GM19023 (cell line): Measurements from ENCODE around the gene HAUS8.
"Not testable (repeated sequence)": the region's sequence is repeated elsewhere in the genome, so short reads cannot be mapped to it uniquely, and the experiment has no call there.

Experiments used
- ATAC-seq: cut with Tn5 transposase; IDR thresholded peaks from one replicate; pipeline ENCODE4 v1.9.1; 2021; ENCODE audit warnings: mild to moderate bottlenecking, moderate library complexity; ENCODE audit not compliant: unreplicated experiment

HAUS8 gene

DNA sequence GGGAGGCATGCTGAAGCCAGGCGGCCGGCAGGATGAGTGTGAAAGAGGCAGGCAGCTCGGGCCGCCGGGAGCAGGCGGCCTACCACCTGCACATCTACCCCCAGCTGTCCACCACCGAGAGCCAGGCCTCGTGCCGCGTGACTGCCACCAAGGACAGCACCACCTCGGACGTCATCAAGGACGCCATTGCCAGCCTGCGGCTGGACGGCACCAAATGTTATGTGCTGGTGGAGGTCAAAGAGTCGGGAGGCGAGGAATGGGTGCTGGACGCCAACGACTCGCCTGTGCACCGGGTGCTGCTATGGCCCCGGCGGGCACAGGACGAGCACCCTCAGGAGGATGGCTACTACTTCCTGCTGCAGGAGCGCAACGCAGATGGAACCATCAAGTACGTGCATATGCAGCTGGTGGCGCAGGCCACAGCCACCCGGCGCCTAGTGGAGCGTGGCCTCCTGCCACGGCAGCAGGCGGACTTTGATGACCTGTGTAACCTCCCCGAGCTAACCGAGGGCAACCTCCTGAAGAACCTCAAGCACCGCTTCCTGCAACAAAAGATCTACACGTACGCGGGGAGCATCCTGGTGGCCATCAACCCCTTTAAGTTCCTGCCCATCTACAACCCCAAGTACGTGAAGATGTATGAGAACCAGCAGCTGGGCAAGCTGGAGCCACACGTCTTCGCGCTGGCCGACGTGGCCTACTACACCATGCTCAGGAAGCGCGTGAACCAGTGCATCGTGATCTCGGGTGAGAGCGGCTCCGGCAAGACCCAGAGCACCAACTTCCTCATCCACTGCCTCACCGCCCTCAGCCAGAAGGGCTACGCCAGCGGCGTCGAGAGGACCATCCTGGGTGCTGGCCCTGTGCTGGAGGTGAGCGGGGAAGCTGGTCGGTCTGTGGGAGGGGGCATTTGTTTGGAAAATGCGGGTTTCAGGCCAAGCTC lies 26.7 kb upstream of the HAUS8 start:
- no peak for ATAC-seq

DNA sequence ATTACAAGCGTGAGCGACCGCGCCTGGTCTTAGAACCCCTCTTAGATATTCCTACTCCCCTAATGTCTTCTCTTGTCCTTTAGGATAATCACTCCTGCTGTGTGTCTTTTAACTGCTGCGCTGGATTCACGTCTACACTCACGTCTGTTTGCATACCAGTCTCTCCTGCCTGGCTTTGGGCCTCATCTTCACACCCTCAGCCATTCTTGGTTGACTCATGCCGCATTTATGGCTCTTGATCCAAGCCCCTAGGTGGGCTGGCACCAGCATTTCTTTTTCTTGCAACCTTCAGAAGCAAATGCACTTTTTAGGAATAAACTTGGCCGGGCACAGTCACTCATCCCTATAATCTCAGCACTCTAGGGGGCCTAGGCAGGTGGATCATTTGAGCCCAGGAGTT lies 23.1 kb upstream of the HAUS8 start:
- no peak for ATAC-seq

DNA sequence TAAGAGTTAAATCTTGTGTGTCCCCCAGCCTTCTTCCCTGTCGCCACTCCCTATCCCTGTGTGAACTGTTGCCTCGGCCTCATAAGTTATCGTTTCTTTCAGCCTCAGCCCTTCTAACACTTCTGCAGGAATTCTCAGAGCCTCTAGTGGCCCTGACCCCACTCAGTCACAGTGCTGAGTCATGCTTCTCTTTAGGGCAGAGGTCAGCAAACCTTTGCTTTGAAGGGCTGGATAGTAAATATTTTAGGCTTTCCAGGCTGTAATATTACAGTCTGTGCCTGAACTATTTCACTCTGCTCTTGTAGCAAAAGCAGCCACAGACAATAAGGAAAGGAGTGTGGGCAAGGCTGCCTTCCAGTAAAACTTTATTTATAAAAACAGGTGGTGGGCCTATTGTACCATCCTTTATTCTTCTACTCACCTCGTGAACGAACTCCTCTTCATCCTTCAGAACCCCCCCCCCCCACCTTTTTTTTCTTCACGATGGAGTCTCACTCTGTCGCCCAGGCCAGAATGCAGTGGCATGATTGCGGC lies 22.4 kb upstream of the HAUS8 start:
- ATAC-seq = no peak

DNA sequence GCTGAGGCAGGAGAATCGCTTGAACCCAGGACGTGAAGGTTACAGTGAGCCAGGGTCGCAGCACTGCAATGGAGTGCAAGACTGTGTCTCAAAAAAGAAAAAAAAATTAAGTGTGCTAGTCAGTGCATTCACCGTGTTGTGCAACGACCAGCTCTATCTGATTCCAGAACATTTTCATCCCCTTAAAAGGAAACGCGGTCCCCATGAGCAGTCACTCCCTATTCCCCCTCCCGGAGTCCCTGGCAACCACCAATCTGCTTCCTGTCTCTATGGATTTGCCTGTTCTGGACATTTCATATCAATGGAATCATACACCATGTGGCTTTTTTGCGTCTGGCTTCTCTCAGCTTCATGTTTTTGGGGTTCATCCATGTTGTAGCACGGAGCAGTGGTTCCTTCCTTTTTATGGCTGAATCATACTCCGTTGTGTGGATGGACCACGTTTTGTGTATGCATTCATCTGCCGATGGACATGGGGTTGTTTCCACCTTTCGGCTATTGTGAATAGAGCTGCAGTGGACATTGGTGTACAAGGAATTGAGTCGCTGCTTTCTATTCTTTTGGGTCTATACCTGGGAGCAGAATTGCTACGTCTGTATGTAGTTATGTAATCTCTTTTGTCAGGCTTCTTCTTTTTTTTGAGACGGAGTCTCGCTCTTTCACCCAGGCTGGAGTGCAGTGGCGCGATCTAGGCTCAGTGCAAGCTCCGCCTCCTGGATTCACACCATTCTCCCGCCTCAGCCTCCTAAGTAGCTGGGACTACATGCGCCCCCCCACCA lies 20.1 kb upstream of the HAUS8 start:
- no peak for ATAC-seq

DNA sequence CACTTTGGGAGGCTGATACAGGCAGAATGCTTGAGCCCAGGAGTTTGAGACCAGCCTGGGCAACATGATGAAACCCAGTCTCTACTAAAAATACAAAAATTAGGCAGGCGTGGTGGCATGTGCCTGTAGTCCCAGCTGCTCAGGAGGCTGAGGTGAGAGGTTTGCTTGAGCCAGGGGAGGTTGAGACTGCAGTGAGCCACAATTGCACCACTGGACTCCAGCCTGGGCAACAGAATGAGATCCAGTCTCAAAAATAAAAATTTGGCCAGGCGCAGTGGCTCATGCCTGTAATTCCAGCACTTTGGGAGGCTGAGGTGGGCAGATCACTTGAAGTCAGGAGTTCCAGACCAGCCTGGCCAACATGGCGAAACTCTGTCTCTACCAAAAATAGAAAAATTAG lies 19.4 kb upstream of the HAUS8 start:
- not testable (repeated sequence) for ATAC-seq

DNA sequence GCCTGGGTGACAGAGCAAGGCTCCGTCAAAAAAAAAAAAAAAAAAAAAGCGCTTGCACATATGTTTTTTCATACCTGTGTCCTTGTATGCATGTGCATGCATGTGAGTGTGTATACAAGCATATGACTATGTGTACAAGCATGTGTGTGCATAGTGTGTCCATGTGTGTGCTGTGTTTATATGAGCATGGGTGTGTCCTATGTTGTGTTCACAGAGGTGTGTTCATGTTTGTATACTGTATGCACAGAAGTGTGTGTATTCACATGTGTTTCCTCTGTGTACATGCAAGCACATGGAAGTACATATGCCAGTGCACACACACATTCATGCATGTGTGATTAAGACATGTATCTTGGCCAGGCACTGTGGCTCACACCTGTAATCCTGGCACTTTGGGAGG lies 17.4 kb upstream of the HAUS8 start:
- no peak for ATAC-seq

DNA sequence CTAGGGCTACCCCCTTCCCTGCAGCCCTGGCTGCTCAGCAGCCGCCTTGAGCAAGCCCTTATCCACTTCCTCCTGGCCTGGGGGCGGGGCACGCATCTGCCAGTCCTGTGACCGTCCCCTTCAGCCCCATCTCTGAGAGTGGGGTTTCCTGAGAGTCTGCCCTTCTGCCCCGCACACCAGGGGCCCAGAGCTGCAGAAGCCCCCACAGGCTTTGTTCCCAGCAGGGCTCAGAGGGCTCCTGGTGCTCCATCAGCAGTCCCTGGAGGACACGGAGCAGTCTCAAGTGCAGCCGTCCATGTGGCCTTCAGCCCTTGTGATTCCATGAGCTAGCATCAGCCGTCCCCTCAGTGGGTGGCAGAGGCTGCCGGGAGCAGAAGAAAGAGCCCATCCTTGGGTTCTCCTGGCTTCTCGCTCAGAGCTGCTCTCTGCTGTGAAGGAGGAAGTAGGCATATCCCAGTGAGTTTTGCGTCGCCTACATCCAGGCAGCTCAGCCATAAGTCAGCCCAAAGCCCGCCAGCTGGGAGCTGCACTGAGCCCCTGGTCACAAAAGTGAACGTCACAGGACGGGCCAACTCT lies 16.6 kb upstream of the HAUS8 start:
- no peak for ATAC-seq

DNA sequence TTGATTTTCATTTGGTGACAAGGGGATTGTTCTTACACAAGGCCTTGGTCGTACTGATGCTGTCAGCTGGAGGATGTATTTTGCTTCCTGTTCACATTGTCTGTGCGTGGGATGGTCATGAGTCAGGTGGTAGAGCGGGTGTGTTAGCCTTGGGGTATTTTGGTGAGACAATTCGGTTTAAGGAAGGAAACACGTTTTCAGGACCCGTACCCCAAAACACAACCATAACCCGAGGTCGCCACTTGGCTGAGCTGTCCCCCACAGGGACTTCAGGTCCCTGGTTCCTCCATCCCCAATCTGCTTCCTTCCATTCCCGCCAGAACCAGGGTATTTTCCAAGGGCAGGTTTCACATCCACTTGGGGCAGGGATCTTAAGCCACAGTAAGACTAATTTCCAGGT lies 15.3 kb upstream of the HAUS8 start:
- no peak for ATAC-seq

DNA sequence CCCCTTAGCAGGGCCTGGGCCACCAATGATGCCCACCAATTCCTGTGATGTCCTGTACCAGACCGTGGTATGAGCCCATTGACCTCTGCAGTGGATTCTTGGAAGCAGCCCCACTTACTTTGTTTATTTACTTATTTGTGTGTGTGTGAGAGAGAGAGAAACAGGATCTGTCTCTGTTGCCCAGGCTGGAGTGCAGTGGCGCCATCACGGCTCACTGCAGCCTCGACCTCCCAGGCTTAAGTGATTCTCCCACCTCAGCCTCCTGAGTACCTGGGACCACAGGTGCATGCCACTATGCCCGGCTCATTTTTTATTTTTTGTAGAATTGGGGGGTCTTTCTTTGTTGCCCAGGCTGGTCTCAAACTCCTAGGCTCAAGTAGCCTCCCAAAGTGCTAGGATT lies 13.3 kb upstream of the HAUS8 start:
- no peak for ATAC-seq

DNA sequence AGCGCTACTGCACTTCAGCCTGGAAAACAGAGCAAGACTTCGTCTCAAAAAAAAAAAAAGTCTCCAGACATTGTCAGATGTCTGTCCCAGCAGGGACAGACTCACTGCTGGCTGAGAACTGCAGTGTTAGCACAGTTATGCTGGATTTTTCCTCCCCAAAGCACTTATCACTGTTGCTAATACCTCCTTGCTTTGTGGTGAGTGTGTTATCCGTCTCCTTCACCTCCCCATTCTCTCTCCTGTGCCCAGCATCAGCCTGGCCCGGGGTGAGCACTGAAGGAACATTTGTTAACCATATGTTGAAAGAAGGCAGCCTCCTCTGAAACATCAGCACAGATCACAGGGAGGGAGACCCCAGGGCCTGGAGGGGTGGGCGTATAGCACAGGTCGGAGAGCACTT lies 11.6 kb upstream of the HAUS8 start:
- no peak for ATAC-seq

DNA sequence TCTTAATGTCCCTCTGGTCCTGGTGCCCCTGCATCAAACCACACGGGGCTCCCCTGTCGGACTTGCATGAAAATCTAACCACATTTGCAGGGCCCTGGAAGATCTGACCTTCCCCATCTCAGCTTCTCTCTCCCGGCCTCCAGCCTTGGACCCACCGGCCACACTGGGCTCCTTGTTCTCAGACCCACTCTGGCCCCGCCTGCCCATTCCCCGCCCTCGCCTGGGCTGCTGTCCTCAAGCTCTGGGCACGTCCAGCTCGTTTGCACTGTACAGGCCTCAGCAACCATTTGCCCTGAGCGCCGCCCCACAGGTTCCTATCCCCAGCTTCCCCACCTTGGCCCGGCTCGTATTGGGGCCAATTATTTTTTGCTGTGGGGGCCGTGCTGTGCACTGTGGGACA lies 10.9 kb upstream of the HAUS8 start:
- ATAC-seq = no peak

DNA sequence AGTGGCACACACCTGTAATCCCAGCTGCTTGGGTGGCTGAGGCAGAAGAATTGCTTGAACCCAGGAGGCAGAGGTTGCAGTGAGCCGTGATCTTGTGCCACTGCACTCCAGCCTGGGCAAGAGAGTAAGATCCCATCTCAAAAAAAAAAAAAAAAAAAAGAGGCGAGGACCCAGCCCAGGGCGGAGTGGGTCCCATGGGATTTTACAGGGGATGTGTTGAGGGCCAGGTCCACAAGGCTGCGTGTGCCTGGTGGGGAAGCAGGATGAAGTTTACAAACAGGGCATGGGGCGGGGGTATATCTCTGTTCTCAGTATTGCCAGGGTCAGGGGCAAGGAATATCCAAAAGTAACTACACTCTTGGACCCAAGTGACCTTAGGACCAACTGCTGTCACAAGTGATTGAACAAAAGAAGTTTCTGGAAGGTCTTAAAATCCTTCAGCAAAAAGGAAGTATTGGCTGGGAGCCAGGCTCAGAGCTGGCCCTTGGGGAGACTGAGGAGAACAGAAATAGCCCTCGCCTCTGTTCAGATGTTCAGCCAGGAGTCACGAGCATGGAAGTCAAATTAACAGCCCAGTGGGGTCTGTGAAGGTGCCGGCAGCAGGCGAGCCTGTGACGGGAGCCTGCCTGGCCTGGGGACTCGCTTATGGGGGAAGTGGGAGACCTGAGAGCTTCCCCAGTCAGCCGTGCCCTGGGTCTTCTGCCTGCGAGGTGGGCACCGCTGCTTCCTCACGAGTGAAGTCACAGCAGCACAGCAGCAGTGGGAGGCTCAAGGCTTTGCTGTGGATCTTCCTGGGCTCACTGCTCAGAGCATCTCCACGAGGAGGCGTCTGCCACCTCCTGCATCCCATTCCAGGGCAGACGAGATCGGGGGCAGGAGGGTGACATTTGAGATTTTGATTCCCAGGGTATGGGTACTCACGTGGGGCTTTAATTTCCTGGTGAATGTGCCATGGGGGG lies 6.7 kb upstream of the HAUS8 start:
- ATAC-seq = no peak

DNA sequence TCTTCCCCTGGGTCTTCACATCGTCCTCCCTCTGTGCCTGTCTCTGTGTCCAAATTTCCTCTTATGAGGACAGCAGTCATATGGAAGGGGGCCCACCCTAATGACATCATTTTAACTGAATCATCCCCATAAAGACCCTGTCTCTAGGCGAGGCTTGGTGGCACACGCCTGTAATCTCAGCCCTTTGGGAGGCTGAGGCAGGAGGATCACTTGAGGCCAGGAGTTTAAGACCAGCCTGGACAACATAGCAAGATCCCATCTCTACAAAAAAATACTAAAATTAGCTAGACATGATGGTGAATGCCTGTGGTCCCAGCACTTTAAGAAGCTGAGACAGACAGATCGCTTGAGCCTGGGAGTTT lies 5.2 kb upstream of the HAUS8 start:
- ATAC-seq = no peak

DNA sequence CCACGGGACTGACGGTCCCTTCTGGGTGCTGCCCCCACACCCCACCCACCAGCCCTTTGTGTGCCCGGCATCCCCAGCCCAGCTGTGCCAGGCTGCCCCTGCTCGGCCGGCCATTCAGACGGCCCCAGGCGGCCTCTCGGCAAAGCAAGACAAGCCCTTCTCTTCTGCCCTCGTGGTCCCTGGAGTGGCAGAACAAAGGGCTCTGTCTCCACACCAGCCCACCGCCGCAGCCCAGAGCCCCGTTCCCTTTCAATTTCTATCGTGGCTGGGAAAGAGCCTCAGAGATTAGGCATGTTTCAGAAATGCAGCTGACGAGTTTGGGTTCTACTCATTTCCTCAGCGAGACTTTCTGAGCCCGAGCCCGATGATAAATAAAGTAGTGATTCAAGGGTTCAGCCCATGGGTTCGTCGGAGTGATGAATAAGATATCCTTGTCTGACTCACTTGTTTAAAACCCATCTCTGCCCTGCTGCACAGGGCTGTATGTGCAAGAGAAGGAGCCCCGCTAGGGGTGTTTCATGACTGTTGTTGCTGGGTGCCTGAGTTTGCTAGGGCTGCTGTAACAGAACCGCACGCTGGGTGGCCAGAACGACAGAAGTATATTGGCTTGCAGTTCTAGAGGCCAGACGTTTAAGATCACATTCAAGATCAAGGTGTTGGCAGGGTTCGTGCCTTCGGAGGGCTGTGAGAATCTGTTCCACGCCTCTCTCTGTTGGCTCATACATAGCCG lies 4.6 kb upstream of the HAUS8 start:
- peak; percentile 29 for ATAC-seq

DNA sequence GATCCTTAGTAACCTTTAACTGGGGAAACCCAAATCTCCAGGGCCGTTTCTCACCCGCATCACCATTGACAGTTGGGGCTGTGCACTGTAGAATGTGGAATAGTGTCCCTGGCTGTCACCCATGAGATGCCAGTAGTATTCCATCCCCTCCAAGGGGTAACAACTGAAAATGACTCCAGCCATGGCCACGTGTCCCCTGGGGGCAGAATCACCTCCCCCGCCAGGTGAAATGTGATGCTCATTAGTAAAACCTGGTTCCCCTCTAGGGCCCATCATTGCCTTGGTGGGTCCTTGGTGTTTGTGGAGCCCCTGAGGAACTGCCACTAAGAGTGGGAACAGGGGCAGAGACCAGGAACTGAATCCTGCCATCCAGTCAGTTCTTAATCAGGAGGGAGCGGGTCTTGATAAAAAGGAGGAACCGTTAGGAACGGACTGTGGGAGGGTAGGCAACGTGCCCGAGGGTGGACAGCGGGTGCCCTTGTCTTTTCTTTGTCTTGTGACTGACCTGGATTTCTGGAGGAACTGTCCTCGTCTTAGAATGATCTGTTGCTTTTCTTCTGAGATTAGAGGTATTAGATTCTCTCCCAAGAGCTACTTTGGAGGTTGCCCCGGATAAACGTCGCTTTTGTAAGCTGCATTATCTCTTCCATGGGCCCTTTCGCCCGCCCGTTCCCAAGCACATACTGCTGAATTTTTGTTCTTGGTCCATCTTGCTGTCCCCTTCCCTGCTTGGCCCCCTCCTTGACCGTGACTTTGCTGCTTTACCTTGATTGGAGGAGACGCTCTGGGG lies 3.9 kb upstream of the HAUS8 start:
- no peak for ATAC-seq

DNA sequence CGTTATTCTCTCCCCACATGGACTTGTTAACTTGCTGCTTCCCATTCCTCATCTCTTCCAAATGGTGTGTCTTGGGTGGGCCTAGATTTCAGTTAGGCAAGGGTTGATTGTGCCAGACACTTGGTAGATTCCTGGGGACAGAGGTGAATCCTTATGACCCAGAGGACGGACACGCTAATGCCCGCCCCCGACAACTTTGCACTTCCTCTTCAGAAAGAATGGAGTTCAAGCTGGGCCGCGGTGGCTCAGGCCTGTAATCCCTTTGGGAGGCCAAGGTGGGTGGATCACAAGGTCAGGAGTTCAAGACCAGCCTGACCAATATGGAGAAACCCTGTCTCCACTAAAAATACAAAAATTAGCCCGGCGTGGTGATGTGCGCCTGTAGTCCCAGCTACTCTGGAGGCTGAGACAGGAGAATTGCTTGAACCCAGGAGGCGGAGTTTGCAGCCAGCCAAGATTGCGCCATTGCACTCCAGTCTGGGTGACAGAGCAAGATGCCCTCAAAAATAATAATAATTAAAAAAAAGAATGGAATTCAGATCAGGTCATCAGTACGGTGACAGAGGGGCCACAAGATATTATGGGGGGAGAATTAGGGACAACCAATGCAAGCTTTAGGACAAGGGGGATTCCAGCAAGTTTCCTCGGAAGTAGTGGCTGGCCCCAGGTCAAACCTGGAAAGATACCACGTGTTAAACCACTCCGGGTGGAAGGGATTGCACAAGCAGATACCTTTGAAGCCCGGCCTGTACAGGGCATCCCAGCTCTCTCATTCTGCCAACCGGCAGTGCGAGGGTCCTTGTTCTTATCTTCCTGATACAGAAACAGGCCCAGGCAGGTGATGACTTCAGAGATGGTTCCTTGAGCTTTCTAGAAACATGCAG lies 3.0 kb upstream of the HAUS8 start:
- ATAC-seq = no peak

DNA sequence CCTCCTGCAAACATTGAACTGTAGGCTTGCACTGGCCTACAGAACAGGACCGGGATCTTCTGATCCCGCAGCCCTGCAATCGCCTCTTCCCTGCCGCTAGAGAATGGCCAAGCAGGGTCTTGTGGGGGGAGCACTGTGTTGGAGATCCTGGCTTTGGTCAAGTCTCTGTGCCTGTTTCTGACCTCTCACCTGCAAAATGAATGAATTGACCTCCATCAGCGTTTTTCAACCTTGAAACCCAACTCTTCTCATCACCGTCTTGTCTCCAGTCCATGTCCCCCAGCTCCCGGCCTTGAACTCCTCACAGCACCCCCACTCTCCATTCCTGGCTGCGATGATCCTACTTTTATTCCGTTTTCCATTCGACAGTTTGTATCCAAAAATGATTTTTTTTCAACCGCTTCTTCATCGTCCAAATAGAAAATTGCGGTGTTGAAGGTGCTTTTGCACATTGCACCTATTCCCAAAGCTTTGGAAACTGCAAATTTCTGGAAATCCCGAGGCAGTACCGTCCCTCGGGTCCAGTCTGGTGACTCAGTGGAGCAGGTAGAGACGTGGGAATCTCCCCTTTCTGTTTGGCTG lies 2.3 kb upstream of the HAUS8 start:
- ATAC-seq = no peak

DNA sequence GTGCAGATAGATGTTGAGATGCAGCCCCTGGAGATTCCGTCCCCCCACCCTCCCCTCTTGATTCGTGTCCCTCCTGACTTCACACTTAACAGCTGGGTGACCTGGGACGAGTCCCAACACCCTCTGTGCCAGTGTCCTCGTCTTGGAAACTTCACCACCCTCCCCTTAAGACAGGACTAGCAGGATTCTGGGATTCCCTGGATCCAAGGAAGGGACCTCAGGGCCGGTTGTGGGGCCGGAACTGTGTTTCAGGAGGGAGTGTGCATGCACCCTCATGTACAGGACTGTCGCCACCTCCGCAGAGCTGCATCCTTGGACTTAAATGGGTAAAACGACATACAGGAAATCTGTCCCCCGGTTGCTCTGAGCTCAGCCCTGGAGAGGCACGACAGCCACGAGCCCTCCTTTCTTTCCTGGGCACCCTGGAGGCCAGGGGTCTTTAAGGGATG lies 1.3 kb upstream of the HAUS8 start:
- no peak for ATAC-seq
